Measurements from ENCODE around the gene ADSS1.

Gene ADSS1

GRCh38 chr14:104687601-104688504 lies 36.2 kb upstream of the ADSS1 start:
- peak; percentile 35 for DNase-seq

- DNase-seq = no peak
Measured at GRCh38 chr14:104688505-104689108, 35.4 kb upstream of the ADSS1 start.

GRCh38 chr14:104689109-104689880 lies 34.7 kb upstream of the ADSS1 start, which contains the start of gene INF2:
Gene INF2, plus strand, starts transcription at chr14:104689618. Its CDS starts 11,748 bp downstream, at chr14:104701366.
- peak; percentile 67 for DNase-seq

GRCh38 chr14:104689881-104690711 lies 33.9 kb upstream of the ADSS1 start:
- peak; percentile 27 for DNase-seq

- DNase-seq = no peak
Measured at GRCh38 chr14:104690861-104691455, 33.1 kb upstream of the ADSS1 start.

- no peak for DNase-seq
Measured at GRCh38 chr14:104691546-104692260, 32.3 kb upstream of the ADSS1 start.

- DNase-seq = no peak
Measured at GRCh38 chr14:104692261-104692938, 31.6 kb upstream of the ADSS1 start.

- no peak for DNase-seq
Measured at GRCh38 chr14:104692939-104693315, 31.1 kb upstream of the ADSS1 start.

- no peak for DNase-seq
Measured at GRCh38 chr14:104693482-104694431, 30.3 kb upstream of the ADSS1 start.

GRCh38 chr14:104694475-104694950 lies 29.5 kb upstream of the ADSS1 start:
- DNase-seq = no peak

- DNase-seq = no peak
Measured at GRCh38 chr14:104694991-104695659, 28.9 kb upstream of the ADSS1 start.

GRCh38 chr14:104695660-104696000 lies 28.4 kb upstream of the ADSS1 start:
- no peak for DNase-seq

GRCh38 chr14:104696671-104697316 lies 27.2 kb upstream of the ADSS1 start:
- DNase-seq = no peak

- no peak for DNase-seq
Measured at GRCh38 chr14:104697317-104697703, 26.7 kb upstream of the ADSS1 start.

- peak; percentile 79 for DNase-seq
Measured at GRCh38 chr14:104697892-104698583, 26.0 kb upstream of the ADSS1 start.

GRCh38 chr14:104698688-104699425 lies 25.2 kb upstream of the ADSS1 start:
- no peak for DNase-seq

- no peak for DNase-seq
Measured at GRCh38 chr14:104699426-104699748, 24.6 kb upstream of the ADSS1 start.
